Stimulated activated naive B cell treated with anti-CD40 and anti-IgM and Interleukin-4, amounts not matched to agents 10 μg/mL and 1 μg/mL and 100 μg/mL, for 72 hours (primary cell): Measurements from ENCODE around the gene VCL.

Experiments
- ATAC-seq, 2 donors: fragments of 150-1000 bp; cut with Tn5 transposase; replicated peaks; 2 replicates each; pipeline ENCODE4 v1.10.0; 2021; ENCODE audit warnings: moderate library complexity in 1 of 2
- DNase-seq: peaks from one replicate; pipeline ENCODE4 v3.0.0; 2021
- H3K27ac Mint-ChIP-seq: one replicate; pipeline ENCODE4 v1.8.0; 2022; ENCODE audit warnings: mild to moderate bottlenecking, mixed read lengths
- H3K27me3 Mint-ChIP-seq, 2 donors: one replicate each; pipeline ENCODE4 v1.8.0; 2022; ENCODE audit warnings: mixed read lengths in 2 of 2
- H3K36me3 Mint-ChIP-seq, 2 donors: one replicate each; pipeline ENCODE4 v1.8.0; 2022; ENCODE audit warnings: mixed read lengths in 2 of 2, mild to moderate bottlenecking in 1 of 2
- H3K4me1 Mint-ChIP-seq, 2 donors: one replicate each; pipeline ENCODE4 v1.8.0; 2022; ENCODE audit warnings: mixed read lengths in 2 of 2, mild to moderate bottlenecking in 1 of 2
- H3K4me3 Mint-ChIP-seq, 2 donors: one replicate each; pipeline ENCODE4 v1.8.0; 2022; ENCODE audit warnings: mild to moderate bottlenecking in 2 of 2, mixed read lengths in 2 of 2, moderate library complexity in 1 of 2
- H3K9me3 Mint-ChIP-seq, 2 donors: one replicate each; pipeline ENCODE4 v1.8.0; 2022; ENCODE audit warnings: mixed read lengths in 2 of 2, mild to moderate bottlenecking in 1 of 2

The VCL gene

GRCh38 chr10:74076961-74077360 is 79.0 kb downstream of the VCL start:
- Mint-ChIP-seq H3K4me1 (peaks cover 35 to 81% of the 10 kb centered on the region in 2 donors), H3K36me3 (peaks cover 33 to 49% of the 10 kb centered on the region in 2 donors), H3K27me3 (no peaks in the 10 kb centered on the region), H3K27ac (no peak overlapping the region), H3K4me3 (no peak overlapping the region), H3K9me3 (no peaks in the 10 kb centered on the region)
- no peak for DNase-seq
- ATAC-seq = no peak

- Mint-ChIP-seq H3K27me3 (no peaks in the 10 kb centered on the region), H3K36me3 (peaks cover 36 to 53% of the 10 kb centered on the region in 2 donors), H3K4me3 (no peak overlapping the region), H3K9me3 (no peaks in the 10 kb centered on the region), H3K4me1 (peaks cover 35 to 81% of the 10 kb centered on the region in 2 donors), H3K27ac (no peak overlapping the region)
- no peak for ATAC-seq
- DNase-seq = no peak
Observed at GRCh38 chr10:74077416-74077815, 79.5 kb downstream of the VCL start.

GRCh38 chr10:74078037-74078436 is 80.1 kb downstream of the VCL start:
- DNase-seq (peak; percentile 44), ATAC-seq (peak; percentile 95 to 96)
- Mint-ChIP-seq H3K27ac (peak overlapping the region; percentile 75), H3K27me3 (no peaks in the 10 kb centered on the region), H3K36me3 (peaks cover 32 to 49% of the 10 kb centered on the region in 2 donors), H3K4me1 (peaks cover 35 to 77% of the 10 kb centered on the region in 2 donors), H3K9me3 (no peaks in the 10 kb centered on the region), H3K4me3 (peak overlapping the region; percentile 30 to 70)

- Mint-ChIP-seq H3K36me3 (peaks cover 27 to 42% of the 10 kb centered on the region in 2 donors), H3K4me3 (peak overlapping the region; percentile 61 to 70), H3K4me1 (peaks cover 34 to 67% of the 10 kb centered on the region in 2 donors), H3K27me3 (no peaks in the 10 kb centered on the region), H3K27ac (peak overlapping the region; percentile 75), H3K9me3 (no peaks in the 10 kb centered on the region)
- DNase-seq = no peak
- ATAC-seq = peak; percentile 16 to 37
Observed at GRCh38 chr10:74079028-74079935, 81.4 kb downstream of the VCL start.

- Mint-ChIP-seq H3K9me3 (no peaks in the 10 kb centered on the region), H3K4me3 (peak overlapping the region; percentile 32 to 36), H3K27ac (peak overlapping the region; percentile 42), H3K4me1 (peaks cover 32 to 68% of the 10 kb centered on the region in 2 donors), H3K36me3 (peaks cover 32 to 43% of the 10 kb centered on the region in 2 donors), H3K27me3 (no peaks in the 10 kb centered on the region)
- peak; percentile 28 to 35 for ATAC-seq
- no peak for DNase-seq
Observed at GRCh38 chr10:74079936-74080590, 82.1 kb downstream of the VCL start.

- no peaks in the 10 kb centered on the region for H3K27me3 Mint-ChIP-seq
- H3K4me1 Mint-ChIP-seq = peaks cover 25 to 58% of the 10 kb centered on the region in 2 donors
- H3K9me3 Mint-ChIP-seq = no peaks in the 10 kb centered on the region
- DNase-seq (no peak), ATAC-seq (no peak)
- peaks cover 33 to 36% of the 10 kb centered on the region in 2 donors for H3K36me3 Mint-ChIP-seq
- H3K27ac Mint-ChIP-seq = peak overlapping the region; percentile 65
- H3K4me3 Mint-ChIP-seq = no peak overlapping the region
Observed at GRCh38 chr10:74081192-74081803, 83.4 kb downstream of the VCL start.

- H3K4me1 Mint-ChIP-seq = peaks cover 22 to 50% of the 10 kb centered on the region in 2 donors
- DNase-seq = no peak
- peaks cover 33 to 38% of the 10 kb centered on the region in 2 donors for H3K36me3 Mint-ChIP-seq
- H3K27me3 Mint-ChIP-seq = no peaks in the 10 kb centered on the region
- no peaks in the 10 kb centered on the region for H3K9me3 Mint-ChIP-seq
- no peak overlapping the region for H3K27ac Mint-ChIP-seq
- no peak overlapping the region for H3K4me3 Mint-ChIP-seq
- no peak for ATAC-seq
Observed at GRCh38 chr10:74081941-74082718, 84.2 kb downstream of the VCL start.

GRCh38 chr10:74083304-74083703 is 85.4 kb downstream of the VCL start:
- no peaks in the 10 kb centered on the region for H3K9me3 Mint-ChIP-seq
- ATAC-seq (no peak), DNase-seq (no peak)
- no peak overlapping the region for H3K4me3 Mint-ChIP-seq
- no peaks in the 10 kb centered on the region for H3K27me3 Mint-ChIP-seq
- H3K27ac Mint-ChIP-seq = no peak overlapping the region
- peaks cover 31 to 37% of the 10 kb centered on the region in 2 donors for H3K36me3 Mint-ChIP-seq
- H3K4me1 Mint-ChIP-seq = peaks cover 16 to 39% of the 10 kb centered on the region in 2 donors

GRCh38 chr10:74084955-74085354 is 87.0 kb downstream of the VCL start:
- Mint-ChIP-seq H3K27me3 (no peaks in the 10 kb centered on the region), H3K36me3 (peaks cover 38 to 44% of the 10 kb centered on the region in 2 donors), H3K9me3 (no peaks in the 10 kb centered on the region), H3K27ac (no peak overlapping the region), H3K4me3 (no peak overlapping the region), H3K4me1 (peaks cover 5 to 25% of the 10 kb centered on the region in 2 donors)
- ATAC-seq (peak; percentile 68 to 80), DNase-seq (no peak)

- H3K4me1 Mint-ChIP-seq = peaks cover under 1 to 11% of the 10 kb centered on the region in 2 donors
- H3K4me3 Mint-ChIP-seq = no peak overlapping the region
- ATAC-seq (no peak), DNase-seq (no peak)
- H3K27ac Mint-ChIP-seq = no peak overlapping the region
- H3K9me3 Mint-ChIP-seq = no peaks in the 10 kb centered on the region
- no peaks in the 10 kb centered on the region for H3K27me3 Mint-ChIP-seq
- H3K36me3 Mint-ChIP-seq = peaks cover 43 to 54% of the 10 kb centered on the region in 2 donors
Observed at GRCh38 chr10:74086317-74086716, 88.4 kb downstream of the VCL start.

GRCh38 chr10:74088722-74089121 is 90.8 kb downstream of the VCL start:
- DNase-seq (no peak), ATAC-seq (no peak)
- Mint-ChIP-seq H3K36me3 (peaks cover 42 to 58% of the 10 kb centered on the region in 2 donors), H3K27me3 (no peaks in the 10 kb centered on the region), H3K27ac (no peak overlapping the region), H3K9me3 (no peaks in the 10 kb centered on the region), H3K4me3 (no peak overlapping the region), H3K4me1 (peaks cover 0 to 9% of the 10 kb centered on the region in 2 donors)

GRCh38 chr10:74092372-74092771 is 94.5 kb downstream of the VCL start:
- H3K36me3 Mint-ChIP-seq = peaks cover 54 to 72% of the 10 kb centered on the region in 2 donors
- no peaks in the 10 kb centered on the region for H3K27me3 Mint-ChIP-seq
- peaks cover 0 to 2% of the 10 kb centered on the region in 2 donors for H3K9me3 Mint-ChIP-seq
- H3K27ac Mint-ChIP-seq = no peak overlapping the region
- DNase-seq (no peak), ATAC-seq (no peak)
- H3K4me3 Mint-ChIP-seq = no peak overlapping the region
- peaks cover 13 to 16% of the 10 kb centered on the region in 2 donors for H3K4me1 Mint-ChIP-seq

- ATAC-seq (no peak), DNase-seq (no peak)
- H3K4me3 Mint-ChIP-seq = no peak overlapping the region
- H3K36me3 Mint-ChIP-seq = peaks cover 59 to 80% of the 10 kb centered on the region in 2 donors
- H3K27me3 Mint-ChIP-seq = no peaks in the 10 kb centered on the region
- peaks cover 22 to 24% of the 10 kb centered on the region in 2 donors for H3K4me1 Mint-ChIP-seq
- H3K9me3 Mint-ChIP-seq = peaks cover 0 to 2% of the 10 kb centered on the region in 2 donors
- H3K27ac Mint-ChIP-seq = no peak overlapping the region
Observed at GRCh38 chr10:74093530-74094164, 95.7 kb downstream of the VCL start.
